ENCODE data around the gene HEG1. TPM values are rescaled to one million over a fixed set of nuclear protein-coding genes. Genes with fewer than 3 reads are reported as not detected.

The HEG1 gene
- total and polyA plus RNA-seq, 12 donors, result 12.2 to 186 (median 122) TPM

DNA sequence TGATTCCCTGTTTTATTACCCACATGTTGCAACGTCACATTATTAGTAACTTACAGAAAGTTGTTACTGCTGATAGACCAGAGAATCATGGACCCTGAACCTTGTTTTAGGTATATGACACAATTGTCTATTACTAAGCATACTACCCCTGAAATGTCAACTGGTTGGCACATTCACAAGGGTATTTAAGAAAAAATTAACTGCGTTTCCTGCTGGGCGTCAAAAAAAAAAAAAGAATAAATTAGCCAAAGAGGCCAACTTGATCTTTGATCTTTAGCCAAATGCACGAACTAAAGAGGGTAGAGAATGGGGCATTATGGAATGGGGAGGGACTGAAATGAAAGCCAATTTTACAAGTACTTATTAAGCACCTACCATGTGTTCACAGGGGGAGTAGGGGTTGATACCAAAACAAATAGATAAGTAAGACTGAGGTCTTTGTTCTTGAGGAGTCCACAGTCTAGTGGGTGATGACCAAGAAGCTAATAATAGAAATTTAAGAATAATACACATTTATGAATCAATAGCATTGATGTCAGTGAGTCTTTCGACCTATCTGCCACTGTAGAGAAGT, 103.4 kb downstream of the HEG1 start:
- no peak overlapping the region for H3K27ac ChIP-seq
- no peaks in the 10 kb centered on the region for H3K36me3 ChIP-seq
- TF ChIP-seq, protein P1, sequence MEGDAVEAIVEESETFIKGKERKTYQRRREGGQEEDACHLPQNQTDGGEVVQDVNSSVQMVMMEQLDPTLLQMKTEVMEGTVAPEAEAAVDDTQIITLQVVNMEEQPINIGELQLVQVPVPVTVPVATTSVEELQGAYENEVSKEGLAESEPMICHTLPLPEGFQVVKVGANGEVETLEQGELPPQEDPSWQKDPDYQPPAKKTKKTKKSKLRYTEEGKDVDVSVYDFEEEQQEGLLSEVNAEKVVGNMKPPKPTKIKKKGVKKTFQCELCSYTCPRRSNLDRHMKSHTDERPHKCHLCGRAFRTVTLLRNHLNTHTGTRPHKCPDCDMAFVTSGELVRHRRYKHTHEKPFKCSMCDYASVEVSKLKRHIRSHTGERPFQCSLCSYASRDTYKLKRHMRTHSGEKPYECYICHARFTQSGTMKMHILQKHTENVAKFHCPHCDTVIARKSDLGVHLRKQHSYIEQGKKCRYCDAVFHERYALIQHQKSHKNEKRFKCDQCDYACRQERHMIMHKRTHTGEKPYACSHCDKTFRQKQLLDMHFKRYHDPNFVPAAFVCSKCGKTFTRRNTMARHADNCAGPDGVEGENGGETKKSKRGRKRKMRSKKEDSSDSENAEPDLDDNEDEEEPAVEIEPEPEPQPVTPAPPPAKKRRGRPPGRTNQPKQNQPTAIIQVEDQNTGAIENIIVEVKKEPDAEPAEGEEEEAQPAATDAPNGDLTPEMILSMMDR (IDR thresholded peaks at IDR 0.05), result no peak
- no peak overlapping the region for H3K4me3 ChIP-seq
- no peaks in the 10 kb centered on the region for H3K27me3 ChIP-seq
- WGBS, 2 donors, result 73 to 80% methylated on average over 5 of the region's 5 CpGs
- intact Hi-C loops (cut with DNase I), result no loop called here
- H3K4me1 ChIP-seq, result no peaks in the 10 kb centered on the region
- DNase-seq (no peak), ATAC-seq (no peak)
- H3K9me3 ChIP-seq, result peaks cover 0 to 8% (median 0%) of the 10 kb centered on the region in 11 donors

DNA sequence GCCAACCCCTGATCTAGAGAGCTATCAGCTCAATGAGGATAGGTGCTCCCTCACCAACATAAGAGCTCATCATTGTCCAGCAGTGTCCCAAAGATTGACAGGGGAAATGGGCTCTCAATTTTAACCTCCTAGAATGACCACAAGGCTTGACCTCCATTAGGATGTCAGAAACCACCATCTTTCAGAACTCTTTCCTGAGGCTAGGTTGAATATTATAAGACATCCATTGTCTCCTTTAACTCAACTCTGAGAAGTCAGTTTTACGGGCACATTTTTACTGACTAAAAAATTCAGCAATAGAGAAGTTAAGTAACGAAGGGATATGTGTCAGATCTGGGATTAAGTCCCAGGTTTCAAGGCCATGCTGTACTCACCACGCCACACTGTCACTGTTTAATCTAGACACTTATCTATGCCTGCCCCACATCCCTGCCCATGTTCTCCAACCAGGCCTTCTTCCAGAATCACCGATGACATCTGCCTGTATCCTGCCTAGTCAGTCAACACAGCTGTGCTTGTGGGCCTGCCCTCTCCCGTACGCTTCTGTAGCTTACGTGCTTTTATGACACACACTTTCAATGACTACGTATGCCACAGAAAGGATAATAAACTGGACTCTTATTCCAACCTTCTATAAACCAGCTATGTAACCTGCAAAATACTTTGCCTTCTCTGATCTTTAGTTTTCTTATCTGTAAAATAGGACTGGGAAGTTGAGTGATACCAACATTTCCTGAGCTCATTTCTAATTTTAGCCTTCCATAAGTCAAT, 104.1 kb downstream of the HEG1 start:
- H3K9me3 ChIP-seq, result peaks cover 0 to 8% (median 0%) of the 10 kb centered on the region in 11 donors
- no peaks in the 10 kb centered on the region for H3K27me3 ChIP-seq
- H3K36me3 ChIP-seq, result no peaks in the 10 kb centered on the region
- no peak for DNase-seq
- H3K4me3 ChIP-seq, result no peak overlapping the region
- intact Hi-C loops (cut with DNase I), result no loop called here
- WGBS, 2 donors, result 85 to 89% methylated on average over 8 of the region's 8 CpGs
- no peak overlapping the region for H3K27ac ChIP-seq
- TF ChIP-seq, protein P1 (IDR thresholded peaks at IDR 0.05), result no peak
- ATAC-seq, result no peak
- H3K4me1 ChIP-seq, result no peaks in the 10 kb centered on the region

DNA sequence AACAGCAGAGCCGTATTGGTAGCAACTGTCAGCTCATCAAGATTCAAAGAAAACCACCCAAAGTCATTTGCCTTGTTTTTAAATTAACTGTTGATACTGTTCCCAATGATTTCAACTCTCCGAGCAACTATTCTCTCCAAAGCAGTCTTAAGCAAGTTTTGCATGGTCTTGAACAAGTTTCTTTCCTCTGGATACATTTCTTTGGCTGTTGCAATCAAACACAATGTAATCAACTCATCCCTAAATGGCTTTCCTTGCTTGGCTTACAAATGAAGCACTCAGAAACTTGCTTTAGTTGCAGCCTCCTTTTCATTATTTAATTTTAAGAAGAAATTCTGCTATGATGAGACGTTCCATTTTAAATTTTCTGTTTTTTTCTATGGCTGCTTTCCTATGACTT, 105.8 kb downstream of the HEG1 start:
- DNase-seq (no peak), ATAC-seq (no peak)
- Histone ChIP-seq H3K36me3 (no peaks in the 10 kb centered on the region), H3K9me3 (no peaks in the 10 kb centered on the region), H3K4me3 (no peak overlapping the region), H3K4me1 (no peaks in the 10 kb centered on the region), H3K27me3 (no peaks in the 10 kb centered on the region), H3K27ac (no peak overlapping the region)
- whole genome bisulfite sequencing, 2 donors, result 86 to 89% methylated on average over 3 of the region's 3 CpGs
- TF ChIP-seq, protein P1 (IDR thresholded peaks at IDR 0.05), result no peak
- intact Hi-C loops (cut with DNase I), result no loop called here

DNA sequence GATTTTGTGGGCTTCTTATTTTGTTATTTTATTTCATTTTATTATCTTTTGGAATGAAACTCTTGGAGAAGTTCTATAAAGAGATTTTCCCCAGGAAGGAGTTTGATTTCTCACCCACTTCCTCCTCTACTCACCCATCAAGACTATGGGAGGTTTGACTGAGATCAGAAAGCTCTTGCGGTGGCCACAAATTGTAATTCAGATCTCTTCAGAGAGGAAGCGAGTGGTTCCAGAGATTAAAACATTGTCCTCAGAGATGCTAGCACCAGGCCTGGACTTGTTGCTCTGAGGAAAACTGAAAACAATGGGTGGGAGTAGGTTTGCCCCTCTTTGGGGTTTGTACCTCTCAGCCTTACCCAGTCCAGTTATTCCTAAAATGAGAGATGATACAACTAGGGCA, 113.2 kb downstream of the HEG1 start:
- 81 to 95% methylated on average over 2 of the region's 2 CpGs for WGBS, 2 donors
- intact Hi-C loops (cut with DNase I), result no loop called here
- Histone ChIP-seq H3K4me3 (no peak overlapping the region), H3K27me3 (no peaks in the 10 kb centered on the region), H3K9me3 (no peaks in the 10 kb centered on the region), H3K27ac (no peak overlapping the region), H3K4me1 (no peaks in the 10 kb centered on the region), H3K36me3 (no peaks in the 10 kb centered on the region)
- ATAC-seq (no peak), DNase-seq (no peak)
- TF ChIP-seq, protein P1 (IDR thresholded peaks at IDR 0.05), result no peak
